Sigmoid colon (tissue), 7 donors: ENCODE measurements around the gene RBM33. TPM values are rescaled to one million over a fixed set of nuclear protein-coding genes. Genes with fewer than 3 reads are reported as not detected.

Source experiments
- DNase-seq: peaks from one replicate; pipeline ENCODE4 v3.0.0-alpha.2; 2019
- H3K27ac ChIP-seq, 4 donors: fragments of 200-600 bp; sonication (generic); one replicate each; pipeline ENCODE4 v1.5.1; 2016 to 2019; ENCODE audit warnings: mild to moderate bottlenecking in 1 of 4
- H3K27me3 ChIP-seq, 3 donors: fragments of 200-600 bp; sonication (generic); one replicate each; pipeline ENCODE4 v1.5.1; 2019; ENCODE audit warnings: mild to moderate bottlenecking in 1 of 3
- H3K36me3 ChIP-seq, 4 donors: fragments of 200-600 bp; sonication (generic); one replicate each; pipeline ENCODE4 v1.5.1; 2016 to 2019
- H3K4me1 ChIP-seq, 4 donors: fragments of 200-600 bp; sonication (generic); one replicate each; pipeline ENCODE4 v1.5.1; 2017 to 2019
- H3K4me3 ChIP-seq, 4 donors: fragments of 200-600 bp; sonication (generic); one replicate each; pipeline ENCODE4 v1.5.1; 2017 to 2019; ENCODE audit warnings: mild to moderate bottlenecking in 2 of 4, moderate library complexity in 1 of 4
- H3K9me3 ChIP-seq, 4 donors: fragments of 200-600 bp in 3 of 4; sonication (generic) in 3 of 4; one replicate each; pipeline versions ENCODE4 v1.5.1 to v1.6.1; 2013 to 2019
- CTCF ChIP-seq, 4 experiments: fragments of 450-650 bp in 3 of 4; fragments of 200-600 bp in 1 of 4; IDR thresholded peaks; one replicate each; pipeline ENCODE4 v1.5.1; 2016 to 2019; ENCODE audit warnings: antibody characterized with exemption in 4 of 4, mild to moderate bottlenecking in 3 of 4, moderate library complexity in 2 of 4
- EP300 ChIP-seq, 4 donors: sonication (generic); formaldehyde crosslinking; IDR thresholded peaks; one replicate each; pipeline ENCODE4 v1.6.1; 2017; ENCODE audit warnings: antibody characterized with exemption in 4 of 4
- POLR2A ChIP-seq, 2 donors: fragments of 450-650 bp; IDR thresholded peaks; one replicate each; pipeline ENCODE4 v1.6.1; 2016; ENCODE audit warnings: antibody characterized with exemption in 2 of 2, mild to moderate bottlenecking in 2 of 2, moderate library complexity in 2 of 2
- POLR2AphosphoS5 ChIP-seq, 4 donors: sonication (generic); formaldehyde crosslinking; IDR thresholded peaks; one replicate each; pipeline ENCODE4 v1.6.1; 2017; ENCODE audit warnings: antibody characterized with exemption in 4 of 4
- WGBS, 2 donors: extraction: QIAGEN DNeasy Blood & Tissue Kit; methylation state at CpG; one replicate each; pipeline ENCODE4 v1.1.7; 2013; 5-methylcytosine and 5-hydroxymethylcytosine counted together
- intact Hi-C: fragments of 100-400 bp; cut with DNase I; formaldehyde crosslinking; loops from one replicate; pipeline ENCODE4 v1.15.1; 2023
- polyA plus RNA-seq, 3 donors: library from polyadenylated mRNA; stranded (reverse); fragments of 200-250 nt; gene quantifications; one replicate each; pipeline ENCODE4 v1.2.3, GENCODE V29; 2013
- total RNA-seq, 4 donors: library from RNA; depleted of rRNA; stranded (reverse); fragments of >200 nt; gene quantifications; one replicate each; pipeline ENCODE4 v1.1.0, GENCODE V29; 2016
- donor health status: healthy with polysubstance abuse.
- donor health status: Bipolar disorder and iron deficiency.
- donor health status: healthy.

RBM33 gene
- total and polyA plus RNA-seq, 7 donors: 3.6 to 60.4 (median 30.8) TPM

- H3K4me3 ChIP-seq: no peak overlapping the region
- H3K36me3 ChIP-seq: peaks cover 0 to 15% (median 1%) of the 10 kb centered on the region in 4 donors
- H3K27me3 ChIP-seq: no peaks in the 10 kb centered on the region
- no peak overlapping the region for H3K27ac ChIP-seq
- peaks cover 0 to 12% (median 6%) of the 10 kb centered on the region in 4 donors for H3K9me3 ChIP-seq
- TF ChIP-seq EP300 (IDR thresholded peaks at IDR 0.05) (no peak), POLR2AphosphoS5 (IDR thresholded peaks at IDR 0.05) (no peak), POLR2A (IDR thresholded peaks at IDR 0.05) (no peak), CTCF (IDR thresholded peaks at IDR 0.05) (no peak)
- 77 to 84% methylated on average over 5 of the region's 5 CpGs for WGBS, 2 donors
- H3K4me1 ChIP-seq: peaks cover 0 to 42% (median 22%) of the 10 kb centered on the region in 4 donors
- DNase-seq: no peak
- intact Hi-C loops: loop anchor here (10.0 kb wide), 2 partner anchors 117 to 353 kb away; partner anchors contain the start of gene INSIG1
Measured at GRCh38 chr7:155647302-155647701, 2.8 kb downstream of the RBM33 start.

GRCh38 chr7:155647734-155648133, 3.3 kb downstream of the RBM33 start:
- no peak for DNase-seq
- WGBS, 2 donors: 35 to 75% methylated on average over 2 of the region's 2 CpGs
- intact Hi-C loops: loop anchor here (10.0 kb wide), 2 partner anchors 117 to 353 kb away; partner anchors contain the start of gene INSIG1
- H3K27me3 ChIP-seq: no peaks in the 10 kb centered on the region
- peaks cover 0 to 46% (median 22%) of the 10 kb centered on the region in 4 donors for H3K4me1 ChIP-seq
- peaks cover 0 to 15% (median 1%) of the 10 kb centered on the region in 4 donors for H3K36me3 ChIP-seq
- peaks cover 0 to 12% (median 6%) of the 10 kb centered on the region in 4 donors for H3K9me3 ChIP-seq
- H3K4me3 ChIP-seq: no peak overlapping the region
- TF ChIP-seq POLR2A (IDR thresholded peaks at IDR 0.05): no peak
- TF ChIP-seq POLR2AphosphoS5 (IDR thresholded peaks at IDR 0.05): no peak
- TF ChIP-seq EP300 (IDR thresholded peaks at IDR 0.05): no peak
- no peak for TF ChIP-seq CTCF (IDR thresholded peaks at IDR 0.05)
- H3K27ac ChIP-seq: no peak overlapping the region

GRCh38 chr7:155648752-155649339, 4.4 kb downstream of the RBM33 start:
- H3K4me3 ChIP-seq: no peak overlapping the region
- H3K9me3 ChIP-seq: peaks cover 0 to 12% (median 6%) of the 10 kb centered on the region in 4 donors
- no peak for TF ChIP-seq POLR2A (IDR thresholded peaks at IDR 0.05)
- TF ChIP-seq EP300 (IDR thresholded peaks at IDR 0.05): no peak
- TF ChIP-seq POLR2AphosphoS5 (IDR thresholded peaks at IDR 0.05): no peak
- no peak overlapping the region for H3K27ac ChIP-seq
- peaks cover 0 to 46% (median 25%) of the 10 kb centered on the region in 4 donors for H3K4me1 ChIP-seq
- peaks cover 0 to 15% (median 1%) of the 10 kb centered on the region in 4 donors for H3K36me3 ChIP-seq
- H3K27me3 ChIP-seq: no peaks in the 10 kb centered on the region
- DNase-seq: no peak
- intact Hi-C loops: loop anchor here (10.0 kb wide), 2 partner anchors 116 to 354 kb away; partner anchors contain the start of gene INSIG1
- 89 to 96% methylated on average over 3 of the region's 3 CpGs for WGBS, 2 donors

GRCh38 chr7:155649588-155649987, 5.1 kb downstream of the RBM33 start:
- no peak for DNase-seq
- intact Hi-C loops: loop anchor here (10.0 kb wide), 2 partner anchors 115 to 355 kb away; partner anchors contain the start of gene INSIG1
- peaks cover 0 to 46% (median 32%) of the 10 kb centered on the region in 4 donors for H3K4me1 ChIP-seq
- H3K36me3 ChIP-seq: peaks cover 0 to 15% (median 1%) of the 10 kb centered on the region in 4 donors
- H3K4me3 ChIP-seq: no peak overlapping the region
- H3K27me3 ChIP-seq: no peaks in the 10 kb centered on the region
- 92 to 94% methylated on average over 2 of the region's 2 CpGs for WGBS, 2 donors
- H3K9me3 ChIP-seq: peaks cover 0 to 12% (median 6%) of the 10 kb centered on the region in 4 donors
- TF ChIP-seq POLR2A (IDR thresholded peaks at IDR 0.05) (no peak), EP300 (IDR thresholded peaks at IDR 0.05) (no peak), POLR2AphosphoS5 (IDR thresholded peaks at IDR 0.05) (no peak), CTCF (IDR thresholded peaks at IDR 0.05) (no peak)
- H3K27ac ChIP-seq: no peak overlapping the region
